ENCODE results near the gene RAMP1. TPM values are rescaled to one million over a fixed set of nuclear protein-coding genes. Genes with fewer than 3 reads are reported as not detected.
A peak's percentile ranks its signal among the peaks of the same experiment; 100 is the strongest.

The RAMP1 gene
- total and polyA plus RNA-seq, 2 of the 4 experiments (the other 2 are of a cell fraction) = 15.8 to 77.1 TPM

DNA sequence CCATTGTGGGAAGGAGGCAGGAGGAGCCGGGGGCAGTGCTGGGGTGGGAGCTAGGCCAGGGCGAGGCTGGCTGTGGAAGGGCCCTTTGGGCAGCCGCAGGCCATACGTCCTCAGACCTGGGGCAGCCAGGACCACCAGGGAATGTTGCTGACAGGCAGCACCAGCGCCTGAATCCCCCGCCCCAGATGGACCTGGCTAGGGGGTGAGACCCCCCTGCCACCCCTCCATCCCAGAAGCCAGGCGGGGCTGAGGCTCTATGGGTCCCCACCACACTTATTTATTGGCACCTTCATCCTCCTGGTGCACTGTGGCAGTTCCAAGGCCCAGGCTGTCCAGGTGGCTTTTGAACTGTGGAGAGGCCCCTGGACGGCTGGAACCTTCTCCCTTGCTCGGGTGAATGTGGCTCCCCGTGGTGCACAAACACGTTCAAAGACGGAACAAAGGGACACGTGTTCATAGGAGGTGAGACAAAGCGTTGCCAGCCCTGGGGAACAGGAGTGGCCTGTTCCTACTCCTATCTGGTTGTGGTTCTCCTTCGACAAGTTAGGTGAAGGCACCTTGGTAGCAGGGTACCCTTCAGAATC, 35.1 kb downstream of the RAMP1 start:
- Histone ChIP-seq H3K9me1 (ENCODE audit: insufficient read depth, low read length) (peaks cover 4% of the 10 kb centered on the region; the same call in 1 of the 2 replicates), H3K4me2 (ENCODE audit: low read depth, low read length) (no peak overlapping the region), H3K9me3 (ENCODE audit: control insufficient read depth, insufficient read depth, low read length) (no peaks in the 10 kb centered on the region), H2AK9ac (replicated peaks; ENCODE audit: low read depth, low read length, poor library complexity) (peak overlapping the region; percentile 20), H3K4me1 (ENCODE audit: control insufficient read depth, insufficient read depth, low read length) (peaks cover 16% of the 10 kb centered on the region), H3K27me3 (ENCODE audit: control insufficient read depth, insufficient read depth, low read length) (no peaks in the 10 kb centered on the region), H2BK120ac (ENCODE audit: low read depth, low read length) (no peak overlapping the region), H4K20me1 (ENCODE audit: insufficient read depth, low read length) (no peaks in the 10 kb centered on the region), H3K18ac (ENCODE audit: low read depth, low read length) (no peak overlapping the region), H3K79me1 (ENCODE audit: low read depth in 1 of 2, low read length in 2 of 2) (no peaks in the 10 kb centered on the region), H2BK15ac (ENCODE audit: low read depth, low read length) (no peak overlapping the region; the same call in 2 of the 3 replicates), H2BK20ac (ENCODE audit: low read depth, low read length) (no peak overlapping the region; the same call in 1 of the 2 replicates), H3K14ac (replicated peaks; ENCODE audit: low read depth, low read length) (no peak overlapping the region), H3K27ac (ENCODE audit: insufficient read depth, low read length) (no peak overlapping the region), H4K8ac (ENCODE audit: low read depth in 2 of 2, low read length in 2 of 2) (no peak overlapping the region), H3K4me3 (ENCODE audit: insufficient read depth, low read depth, low read length) (no peak overlapping the region), H3K23ac (ENCODE audit: low read depth, low read length) (no peak overlapping the region), H2AK5ac (ENCODE audit: low read depth, low read length) (0 out of 2 replicates have a peak overlapping the region, but pooled peaks have one; percentile 26), H3K36me3 (ENCODE audit: control insufficient read depth, insufficient read depth, low read length) (no peaks in the 10 kb centered on the region), H4K91ac (ENCODE audit: insufficient read depth, low read depth, low read length) (no peak overlapping the region; the same call in 1 of the 2 replicates), H3K4ac (ENCODE audit: low read depth, low read length) (no peak overlapping the region; the same call in 1 of the 2 replicates), H2AFZ (replicated peaks; ENCODE audit: low read length, poor library complexity) (no peak overlapping the region), H4K5ac (ENCODE audit: low read depth, low read length) (no peak overlapping the region), H2BK5ac (ENCODE audit: low read depth, low read length, poor library complexity, severe bottlenecking) (no peak overlapping the region), H3K9ac (ENCODE audit: low read depth, low read length) (no peak overlapping the region), H3K56ac (ENCODE audit: extremely low read depth, insufficient read depth, low read length) (no peak overlapping the region)
- dilution Hi-C loops (cut with HindIII; ENCODE audit: low sequenced_read_pairs, unreplicated experiment) (no loop called here), in situ Hi-C loops (cut with MboI; ENCODE audit: low sequenced_read_pairs) (no loop called here), intact Hi-C loops (cut with micrococcal nuclease) (no loop called here)
- no peak for TF ChIP-seq POLR2A (IDR thresholded peaks at IDR 0.05; ENCODE audit: low read depth, low read length)
- no peak for TF ChIP-seq RCOR1 (IDR thresholded peaks at IDR 0.05; ENCODE audit: insufficient replicate concordance, low read length)
- TF ChIP-seq SMC3 (IDR thresholded peaks at IDR 0.05; ENCODE audit: low read depth, low read length) = no peak
- TF ChIP-seq, protein P1, sequence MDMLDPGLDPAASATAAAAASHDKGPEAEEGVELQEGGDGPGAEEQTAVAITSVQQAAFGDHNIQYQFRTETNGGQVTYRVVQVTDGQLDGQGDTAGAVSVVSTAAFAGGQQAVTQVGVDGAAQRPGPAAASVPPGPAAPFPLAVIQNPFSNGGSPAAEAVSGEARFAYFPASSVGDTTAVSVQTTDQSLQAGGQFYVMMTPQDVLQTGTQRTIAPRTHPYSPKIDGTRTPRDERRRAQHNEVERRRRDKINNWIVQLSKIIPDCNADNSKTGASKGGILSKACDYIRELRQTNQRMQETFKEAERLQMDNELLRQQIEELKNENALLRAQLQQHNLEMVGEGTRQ (IDR thresholded peaks at IDR 0.05; ENCODE audit: low read depth, low read length) = no peak
- no peak for TF ChIP-seq NFE2L2 (IDR thresholded peaks at IDR 0.05; ENCODE audit: low read depth, low read length)
- no peak for TF ChIP-seq MXI1 (IDR thresholded peaks at IDR 0.05; ENCODE audit: borderline replicate concordance, low read depth, low read length)
- no peak for TF ChIP-seq MAFK (IDR thresholded peaks at IDR 0.05; ENCODE audit: low read depth, low read length)
- TF ChIP-seq MAZ (IDR thresholded peaks at IDR 0.05; ENCODE audit: borderline replicate concordance, low read depth, low read length) = no peak
- no peak for TF ChIP-seq CHD1 (IDR thresholded peaks at IDR 0.05; ENCODE audit: low read depth, low read length)
- no TSS peak for BruUV-seq (replicated peaks)
- no CpG with 5 or more reads among the region's 15 CpGs for WGBS, 2 experiments (ENCODE audit: extremely low coverage in 2 of 2, insufficient read length in 1 of 2)
- CTCF ChIA-PET = no interaction called here
- DNase-seq (no peak), ATAC-seq (ENCODE audit: low read depth) (no peak)
- POLR2A ChIA-PET (ENCODE audit: unreplicated experiment) = no interaction called here
